Measurements from ENCODE around the gene CCDC92B. TPM values are rescaled to one million over a fixed set of nuclear protein-coding genes. Genes with fewer than 3 reads are reported as not detected.
"Not testable (repeated sequence)": the region's sequence is repeated elsewhere in the genome, so short reads cannot be mapped to it uniquely, and the experiment has no call there.

Gene CCDC92B
- total and polyA plus RNA-seq, 10 of the 15 experiments (the other 5 are each of a cell fraction or from before 2014, with no cell fraction given), result not detected

GRCh38 chr17:2700030-2700490, 49.4 kb downstream of the CCDC92B start:
- TF ChIP-seq POLR2A (IDR thresholded peaks at IDR 0.05; ENCODE audit: low read depth, low read length) (no peak), TCF12 (IDR thresholded peaks at IDR 0.05; ENCODE audit: low read depth, low read length) (no peak), GABPA (IDR thresholded peaks at IDR 0.05; ENCODE audit: low read depth) (no peak), RB1 (IDR thresholded peaks at IDR 0.05; ENCODE audit: borderline replicate concordance) (no peak), SIN3A (IDR thresholded peaks at IDR 0.05; ENCODE audit: low read depth, low read length) (no peak), ZNF274 (IDR thresholded peaks at IDR 0.05; ENCODE audit: insufficient read depth, insufficient read length) (no peak)
- intact Hi-C loops (cut with micrococcal nuclease; ENCODE audit: unreplicated experiment), result no loop called here
- SMC1A ChIA-PET (ENCODE audit: uncharacterized antibody, unreplicated experiment), result no interaction called here
- CTCF ChIA-PET, result no interaction called here
- ATAC-seq (no peak), FAIRE-seq (no peak), DNase-seq (ENCODE audit: low read depth, low spot score) (no peak)
- H3K9ac ChIP-seq (ENCODE audit: control insufficient read depth, insufficient read depth, low read length), result no peak overlapping the region
- RAD21 ChIA-PET (ENCODE audit: unreplicated experiment), result no interaction called here
- no peak overlapping the region for H3K4me3 ChIP-seq
- no peak overlapping the region for H2AFZ ChIP-seq (ENCODE audit: control insufficient read depth, low read depth, low read length)
- BruUV-seq (replicated peaks), result no TSS peak
- H4K20me1 ChIP-seq (ENCODE audit: control insufficient read depth, insufficient read depth), result peaks cover 2% of the 10 kb centered on the region; the same call in 1 of the 2 replicates
- in situ Hi-C loops (cut with MboI), result no loop called here
- H3K27ac ChIP-seq (ENCODE audit: control insufficient read depth, insufficient read depth), result no peak overlapping the region
- H3K4me2 ChIP-seq (ENCODE audit: control insufficient read depth, insufficient read depth), result no peak overlapping the region
- no peaks in the 10 kb centered on the region for H3K9me3 ChIP-seq (replicated peaks; ENCODE audit: control insufficient read depth, insufficient read depth, low read length)
- H3K4me1 ChIP-seq (ENCODE audit: control insufficient read depth, insufficient read depth, low read length), result no peaks in the 10 kb centered on the region
- H3K79me2 ChIP-seq (ENCODE audit: control insufficient read depth, insufficient read depth, low read length), result peaks cover 1% of the 10 kb centered on the region; the same call in 1 of the 2 replicates
- WGBS (ENCODE audit: insufficient coverage, insufficient replicate concordance, low lambda C conversion rate, missing lambda C conversion rate), result 95% methylated on average over 18 of the region's 20 CpGs
- POLR2A ChIA-PET, result no interaction called here
- H3K36me3 ChIP-seq (ENCODE audit: control insufficient read depth in 2 of 2, insufficient read depth in 2 of 2, low read length in 1 of 2), result peaks cover 9 to 73% of the 10 kb centered on the region in 2 experiments; a peak in 3 of 4 replicates
- no peaks in the 10 kb centered on the region for H3K27me3 ChIP-seq (replicated peaks in 1 of 2; ENCODE audit: control insufficient read depth in 2 of 2, insufficient read depth in 2 of 2, low read length in 1 of 2)

DNA sequence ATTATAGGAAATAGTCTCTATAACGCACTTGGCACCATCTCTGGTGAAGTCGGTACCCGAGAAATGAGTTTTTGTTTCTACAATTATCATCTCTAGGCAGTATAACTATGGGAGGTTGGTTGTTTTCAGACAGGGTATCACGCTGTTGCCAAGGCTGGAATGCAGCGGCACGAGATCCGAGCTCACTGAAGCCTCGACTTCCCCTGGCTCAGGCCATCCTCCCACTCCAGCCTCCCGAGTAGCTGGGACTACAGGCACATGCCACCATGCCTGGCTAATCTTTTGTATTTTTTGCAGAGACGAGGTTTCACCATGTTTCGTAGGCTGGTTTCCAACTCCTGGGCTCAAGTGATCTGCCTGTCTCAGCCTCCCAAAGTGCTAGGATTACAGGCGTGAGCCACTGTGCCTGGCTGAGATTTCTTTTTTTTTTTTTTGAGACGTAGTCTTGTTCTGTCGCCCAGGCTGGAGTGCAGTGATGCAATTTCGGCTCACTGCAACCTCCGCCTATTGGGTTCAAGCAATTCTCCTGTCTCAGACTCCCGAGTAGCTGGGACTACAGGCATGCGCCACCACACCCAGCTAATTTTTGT, 50.1 kb downstream of the CCDC92B start:
- ATAC-seq; SMC1A ChIA-PET (ENCODE audit: uncharacterized antibody, unreplicated experiment); DNase-seq (ENCODE audit: low read depth, low spot score); in situ Hi-C loops (cut with MboI); POLR2A ChIA-PET; CTCF ChIA-PET; H4K20me1 ChIP-seq (ENCODE audit: control insufficient read depth, insufficient read depth); H3K79me2 ChIP-seq (ENCODE audit: control insufficient read depth, insufficient read depth, low read length); RAD21 ChIA-PET (ENCODE audit: unreplicated experiment); H2AFZ ChIP-seq (ENCODE audit: control insufficient read depth, low read depth, low read length); H3K4me3 ChIP-seq; FAIRE-seq; H3K4me1 ChIP-seq (ENCODE audit: control insufficient read depth, insufficient read depth, low read length); H3K27me3 ChIP-seq (replicated peaks in 1 of 2; ENCODE audit: control insufficient read depth in 2 of 2, insufficient read depth in 2 of 2, low read length in 1 of 2); H3K9me3 ChIP-seq (replicated peaks; ENCODE audit: control insufficient read depth, insufficient read depth, low read length); intact Hi-C loops (cut with micrococcal nuclease; ENCODE audit: unreplicated experiment); H3K27ac ChIP-seq (ENCODE audit: control insufficient read depth, insufficient read depth); H3K9ac ChIP-seq (ENCODE audit: control insufficient read depth, insufficient read depth, low read length); H3K4me2 ChIP-seq (ENCODE audit: control insufficient read depth, insufficient read depth); BruUV-seq (replicated peaks): not testable (repeated sequence)
- 89% methylated on average over 18 of the region's 18 CpGs for WGBS (ENCODE audit: insufficient coverage, insufficient replicate concordance, low lambda C conversion rate, missing lambda C conversion rate)
- peaks cover 9 to 68% of the 10 kb centered on the region in 2 experiments; a peak in 3 of 4 replicates for H3K36me3 ChIP-seq (ENCODE audit: control insufficient read depth in 2 of 2, insufficient read depth in 2 of 2, low read length in 1 of 2)

Data from GM12878 (cell line).